GM18873 (cell line): ENCODE results near the gene NDUFV2.
"Not testable (repeated sequence)": the region's sequence is repeated elsewhere in the genome, so short reads cannot be mapped to it uniquely, and the experiment has no call there.

Experiments used
- ATAC-seq: cut with Tn5 transposase; IDR thresholded peaks from one replicate; pipeline ENCODE4 v1.9.1; 2021; ENCODE audit warnings: mild to moderate bottlenecking, moderate library complexity, moderate number of reproducible peaks; ENCODE audit not compliant: unreplicated experiment, low FRiP score

The NDUFV2 gene

DNA sequence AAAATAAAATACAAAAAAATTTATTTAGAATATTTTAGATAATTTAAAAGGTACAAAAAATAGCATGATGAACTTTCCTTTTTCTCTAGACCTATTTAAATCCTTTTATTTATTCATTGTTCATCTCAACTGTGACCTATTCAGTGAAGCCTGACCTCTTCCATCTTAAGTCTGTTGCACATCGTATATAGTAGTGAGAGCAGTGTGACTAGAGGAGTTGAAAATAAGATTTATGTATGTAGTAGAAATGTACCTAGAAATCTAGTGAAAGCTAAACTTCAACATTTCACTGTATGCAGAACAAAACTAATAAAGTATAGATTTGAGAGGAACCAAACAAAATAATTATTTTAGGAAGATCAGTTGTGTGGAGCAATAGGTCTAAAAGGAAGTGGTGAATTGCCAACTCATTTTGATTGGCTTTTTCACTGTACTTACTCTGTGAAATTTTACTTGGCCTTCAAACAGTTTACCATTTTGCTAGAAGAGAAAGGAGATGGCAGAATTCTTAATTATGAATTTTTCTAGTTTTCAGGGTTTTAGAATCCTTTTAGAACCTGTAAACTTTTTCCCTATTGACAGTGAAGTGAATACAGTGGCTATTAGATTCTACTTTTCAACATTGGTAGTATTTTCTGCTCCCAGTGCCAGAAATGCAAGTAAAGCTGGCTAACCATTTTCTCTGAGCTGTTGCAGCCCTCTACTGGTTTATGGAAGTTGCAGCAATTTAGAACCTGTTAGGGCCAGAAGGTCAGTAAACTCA lies 45.1 kb downstream of the NDUFV2 start:
- no peak for ATAC-seq

DNA sequence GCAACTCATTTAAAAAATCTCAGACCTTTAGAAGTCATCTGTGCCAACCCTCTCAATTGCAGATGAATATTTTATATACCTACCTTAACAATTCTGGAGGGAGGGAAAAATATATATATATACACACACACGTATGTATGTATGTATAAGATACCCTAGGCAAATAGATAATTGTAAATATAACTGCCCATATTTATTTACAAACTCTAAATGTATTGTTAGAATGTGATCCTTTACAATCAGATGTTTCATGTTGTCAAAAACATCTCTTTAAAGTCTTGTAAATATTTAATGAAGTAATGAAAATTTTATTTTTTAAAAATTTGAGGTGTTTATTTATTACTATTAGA lies 45.7 kb downstream of the NDUFV2 start:
- ATAC-seq, result no peak

DNA sequence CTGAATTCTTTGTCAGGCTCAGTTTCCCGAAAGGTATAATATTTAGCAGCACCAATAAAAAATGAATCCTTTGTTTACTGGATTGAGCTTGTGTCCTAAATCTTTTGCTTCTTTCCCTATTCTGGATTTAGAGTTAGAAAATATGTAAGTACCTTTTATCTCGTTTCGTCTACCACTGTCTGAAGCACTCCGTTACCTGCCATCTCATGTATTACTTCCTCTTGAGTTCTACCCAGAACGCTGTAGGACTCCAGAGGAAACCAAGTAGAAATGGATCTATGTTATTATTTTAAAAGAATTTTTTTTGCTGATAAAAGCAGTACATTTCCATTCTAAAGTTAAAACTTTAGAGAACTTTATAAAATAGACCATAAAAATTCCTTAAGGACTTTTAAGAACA lies 47.6 kb downstream of the NDUFV2 start:
- no peak for ATAC-seq

DNA sequence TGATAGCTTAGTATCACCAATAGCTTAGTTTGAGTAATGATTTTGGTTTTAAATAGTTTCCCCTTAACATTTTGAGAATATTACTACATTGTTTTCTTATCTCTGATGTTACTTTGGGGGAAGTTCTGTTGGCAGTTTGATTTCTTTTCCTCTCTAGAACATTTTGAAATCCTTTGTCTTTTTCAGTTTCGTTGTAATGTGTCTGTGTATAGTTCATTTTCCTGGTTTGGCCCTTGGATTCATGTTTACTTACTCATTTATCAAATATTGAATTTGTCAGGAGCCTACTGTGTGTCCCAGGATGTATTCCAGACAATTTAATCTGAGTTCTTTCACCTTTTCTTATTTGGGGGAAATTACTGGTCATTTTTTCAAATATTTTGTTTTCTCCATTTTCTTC lies 50.8 kb downstream of the NDUFV2 start:
- no peak for ATAC-seq

DNA sequence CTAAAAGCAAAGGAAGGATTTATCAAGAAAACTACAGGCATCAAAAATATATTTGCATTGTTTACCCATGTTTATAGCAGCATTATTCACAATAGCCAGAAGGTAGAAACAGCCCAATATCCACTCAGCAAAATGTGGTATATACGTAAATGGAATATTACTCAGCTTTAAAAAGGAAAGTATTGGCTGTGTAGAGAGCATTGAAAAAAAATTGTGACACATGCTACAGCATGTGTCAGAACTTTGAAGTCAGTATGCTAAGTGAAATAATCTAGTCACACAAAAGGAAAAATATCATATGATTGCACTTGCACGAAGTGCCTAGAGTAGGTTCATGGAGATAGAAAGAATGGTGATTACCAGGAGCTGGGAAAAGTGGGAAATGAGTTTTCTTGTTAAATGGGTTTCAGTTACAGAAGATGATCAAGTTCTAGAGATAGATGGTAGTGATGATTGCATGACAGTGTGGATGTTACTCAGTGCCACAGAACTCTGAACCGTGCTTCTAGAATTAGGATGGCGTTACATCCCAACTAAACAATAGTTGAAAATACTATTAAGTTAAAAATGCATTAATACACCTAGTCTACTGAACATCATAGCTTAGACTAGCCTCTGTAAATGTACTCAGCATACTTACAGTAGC lies 54.2 kb downstream of the NDUFV2 start:
- no peak for ATAC-seq

DNA sequence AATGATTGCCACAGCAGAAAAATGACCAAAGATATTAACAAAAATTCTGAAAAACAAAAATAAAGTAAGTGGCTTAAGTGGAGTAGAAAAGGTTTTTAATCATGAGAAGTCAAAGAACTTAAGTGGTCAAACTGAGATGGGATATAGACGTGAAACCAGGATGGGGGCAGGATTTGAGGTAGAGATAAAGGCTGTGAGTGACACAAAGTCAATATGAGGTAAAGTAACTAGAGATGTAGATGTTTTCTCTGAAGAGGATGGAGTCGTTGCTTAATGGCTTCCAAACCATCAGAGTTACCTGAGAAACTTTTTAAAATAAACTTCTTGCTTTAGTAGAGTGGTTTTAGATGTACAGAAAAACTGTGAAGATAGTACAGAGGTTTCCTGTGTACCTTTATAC lies 55.3 kb downstream of the NDUFV2 start:
- ATAC-seq, result no peak

DNA sequence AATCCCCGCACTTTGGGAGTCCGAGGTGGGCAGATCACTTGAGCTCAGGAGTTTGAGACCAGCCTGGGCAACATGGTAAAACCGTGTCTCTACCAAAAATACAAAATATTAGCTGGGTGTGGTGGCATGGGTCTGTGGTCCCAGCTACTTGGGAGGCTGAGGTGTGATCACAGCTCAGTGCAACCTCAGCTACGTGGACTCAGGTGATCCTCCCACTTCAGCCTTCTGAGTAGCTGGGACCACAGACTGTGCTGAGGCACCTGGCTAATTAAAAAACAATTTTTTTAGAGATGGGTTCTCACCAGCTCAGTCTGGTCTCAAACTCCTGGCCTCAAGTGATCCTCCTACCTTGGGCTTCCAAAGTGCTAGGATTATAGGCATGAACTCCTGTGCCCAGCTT lies 57.5 kb downstream of the NDUFV2 start:
- no peak for ATAC-seq

DNA sequence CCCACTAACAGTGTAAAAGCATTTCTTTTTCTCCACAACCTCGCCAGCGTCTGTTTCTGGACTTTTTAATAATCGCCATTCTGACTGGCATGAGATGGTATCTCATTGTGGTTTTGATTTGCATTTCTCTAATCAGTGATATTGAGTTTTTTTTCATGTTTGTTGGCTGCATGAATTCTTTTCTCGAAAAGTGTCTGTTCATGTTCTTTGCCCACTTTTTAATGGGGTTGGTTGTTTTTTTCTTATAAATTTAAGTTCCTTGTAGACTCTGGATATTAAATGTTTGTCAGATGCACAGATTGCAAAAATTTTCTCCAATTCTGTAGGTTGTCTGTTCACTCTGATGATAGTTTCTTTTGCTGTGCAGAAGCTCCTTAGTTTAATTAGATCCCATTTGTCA lies 60.2 kb downstream of the NDUFV2 start:
- ATAC-seq, result not testable (repeated sequence)

DNA sequence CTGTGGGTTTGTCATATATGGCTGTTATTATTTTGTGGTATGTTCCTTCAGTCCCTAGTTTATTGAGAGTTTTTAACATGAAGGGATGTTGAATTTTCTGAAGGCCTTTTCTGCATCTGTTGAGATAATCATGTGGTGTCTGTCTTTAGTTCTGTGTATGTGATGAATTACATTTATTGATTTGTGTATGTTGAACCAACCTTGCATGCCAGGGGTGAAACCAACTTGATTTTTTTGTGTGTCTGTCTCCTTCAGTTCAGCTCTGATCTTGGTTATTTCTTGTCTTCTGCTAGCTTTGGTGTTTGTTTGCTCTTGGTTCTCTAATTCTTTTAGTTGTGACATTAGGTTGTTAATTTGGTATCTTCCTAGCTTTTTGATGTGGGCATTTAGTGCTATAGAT lies 61.6 kb downstream of the NDUFV2 start:
- ATAC-seq, result not testable (repeated sequence)

DNA sequence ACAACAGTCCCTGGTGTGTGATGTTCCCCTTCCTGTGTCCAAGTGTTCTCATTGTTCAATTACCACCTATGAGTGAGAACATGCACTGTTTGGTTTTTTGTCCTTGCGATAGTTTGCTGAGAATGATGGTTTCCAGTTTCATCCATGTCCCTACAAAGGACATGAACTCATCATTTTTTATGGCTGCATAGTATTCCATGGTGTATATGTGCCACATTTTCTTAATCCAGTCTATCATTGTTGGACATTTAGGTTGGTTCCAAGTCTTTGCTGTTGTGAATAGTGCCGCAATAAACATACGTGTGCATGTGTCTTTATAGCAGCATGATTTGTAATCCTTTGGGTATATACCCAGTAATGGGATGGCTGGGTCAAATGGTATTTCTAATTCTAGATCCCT lies 63.4 kb downstream of the NDUFV2 start:
- ATAC-seq, result not testable (repeated sequence)

DNA sequence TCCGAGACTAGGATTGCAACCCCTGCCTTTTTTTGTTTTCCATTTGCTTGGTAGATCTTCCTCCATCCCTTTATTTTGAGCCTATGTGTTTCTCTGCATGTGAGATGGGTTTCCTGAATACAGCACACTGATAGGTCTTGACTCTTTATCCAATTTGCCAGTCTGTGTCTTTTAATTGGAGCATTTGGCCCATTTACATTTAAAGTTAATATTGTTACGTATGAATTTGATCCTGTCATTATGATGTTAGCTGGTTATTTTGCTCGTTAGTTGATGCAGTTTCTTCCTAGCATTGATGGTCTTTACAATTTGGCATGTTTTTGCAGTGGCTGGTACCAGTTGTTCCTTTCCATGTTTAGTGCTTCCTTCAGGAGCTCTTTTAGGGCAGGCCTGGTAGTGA lies 67.0 kb downstream of the NDUFV2 start:
- not testable (repeated sequence) for ATAC-seq

DNA sequence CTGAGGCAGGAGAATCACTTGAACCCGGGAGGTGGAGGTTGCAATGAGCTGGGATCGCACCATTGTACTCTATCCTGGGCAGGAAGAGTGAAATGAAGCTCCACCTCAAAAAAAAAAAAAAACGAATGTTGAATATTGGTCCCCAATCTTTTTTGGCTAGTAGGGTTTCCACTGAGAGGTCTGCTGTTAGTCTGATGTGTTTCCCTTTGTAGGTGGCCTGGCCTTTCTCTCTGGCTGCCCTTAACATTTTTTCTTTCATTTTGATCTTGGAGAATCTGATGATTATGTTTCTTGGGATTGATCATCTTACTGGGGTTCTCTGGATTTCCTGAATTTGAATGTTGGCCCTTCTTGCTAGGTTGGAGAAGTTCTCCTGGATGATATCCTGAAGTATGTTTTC lies 69.4 kb downstream of the NDUFV2 start:
- ATAC-seq, result not testable (repeated sequence)

DNA sequence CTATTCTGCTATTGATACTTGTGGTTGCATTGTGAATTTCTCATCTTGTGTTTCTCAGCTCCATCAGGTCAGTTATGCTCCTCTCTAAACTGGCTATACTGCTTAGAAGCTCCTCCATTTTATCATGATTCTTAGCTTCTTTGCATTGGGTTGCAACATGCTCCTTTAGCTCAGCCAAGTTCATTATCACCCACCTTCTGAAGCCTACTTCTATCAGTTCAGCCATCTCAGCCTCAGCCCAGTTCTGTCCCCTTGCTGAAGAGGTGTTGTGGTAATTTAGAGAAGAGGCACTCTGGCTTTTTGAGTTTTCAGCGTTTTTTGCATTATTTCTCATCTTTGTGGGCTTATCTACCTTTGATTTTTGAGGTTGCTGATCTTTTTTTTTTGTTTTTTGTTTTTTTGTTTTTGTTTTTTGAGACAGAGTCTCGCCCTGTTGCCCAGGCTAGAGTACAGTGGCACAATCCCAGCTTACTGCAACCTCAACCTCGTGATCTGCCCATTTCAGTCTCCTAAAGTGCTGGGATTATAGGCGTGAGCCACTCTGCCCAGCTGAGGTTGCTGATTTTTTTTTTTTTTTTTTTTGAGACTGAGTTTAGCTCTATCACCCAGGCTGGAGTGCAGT lies 70.1 kb downstream of the NDUFV2 start:
- no peak for ATAC-seq

DNA sequence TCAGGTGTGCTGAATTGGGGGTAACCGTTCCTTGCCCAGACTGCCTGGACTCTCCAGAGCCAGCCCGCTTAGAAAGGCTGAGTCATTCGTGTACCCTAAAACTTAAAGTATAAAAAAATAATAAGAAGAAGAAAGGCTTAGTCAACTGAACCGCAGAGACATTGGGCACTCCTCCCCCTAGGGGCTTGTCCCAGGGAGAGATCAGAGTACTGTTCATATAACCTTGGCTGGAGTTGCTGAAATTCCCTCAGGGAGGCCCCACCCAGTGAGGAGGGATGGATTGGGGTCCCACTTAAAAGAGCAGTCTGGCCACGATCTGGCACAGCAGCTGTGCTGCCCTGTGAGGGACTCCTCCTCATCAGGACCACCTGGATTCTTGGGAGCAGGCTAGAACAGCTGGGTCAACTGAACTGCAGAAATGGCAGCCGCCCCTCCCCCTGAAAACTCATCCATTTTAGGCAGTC lies 71.3 kb downstream of the NDUFV2 start:
- no peak for ATAC-seq

DNA sequence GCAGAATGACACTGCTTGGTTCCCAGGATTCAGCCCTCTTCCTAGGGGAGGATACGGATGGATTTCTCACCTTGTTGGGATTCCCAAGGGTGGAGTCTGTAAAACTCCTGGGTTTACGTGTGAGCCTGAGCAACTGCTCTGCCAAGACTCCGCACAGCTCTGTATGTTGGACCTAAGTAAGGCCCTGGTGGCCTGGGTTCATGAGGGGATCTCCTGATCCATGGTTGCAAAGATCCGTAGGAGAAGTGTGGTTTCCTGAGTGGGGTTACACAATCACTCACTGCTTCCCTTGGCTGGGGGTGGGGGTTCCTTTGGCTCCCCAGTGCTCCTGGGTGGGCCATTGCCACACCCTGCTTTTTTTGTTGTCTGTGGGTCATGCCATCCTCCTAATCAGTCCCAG lies 71.8 kb downstream of the NDUFV2 start:
- ATAC-seq, result no peak

DNA sequence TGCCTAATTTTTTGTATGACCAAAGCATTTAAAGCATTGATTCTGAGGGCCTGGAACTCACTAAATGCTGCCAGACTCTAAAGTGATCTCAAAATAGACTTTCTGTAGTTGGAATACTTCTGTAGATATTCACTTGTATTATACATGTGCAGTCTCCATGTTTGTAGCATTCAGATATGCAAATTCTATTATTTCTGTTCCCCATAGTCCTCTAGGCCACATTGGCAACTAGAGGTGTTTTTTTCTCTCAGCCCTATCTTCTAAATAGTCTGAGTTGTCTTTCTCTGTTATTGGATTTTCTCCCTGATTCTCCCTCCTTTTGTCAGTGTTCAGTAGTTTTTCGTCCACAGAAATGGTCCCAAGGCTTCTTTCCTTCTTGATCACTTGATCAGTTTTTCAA lies 72.6 kb downstream of the NDUFV2 start:
- ATAC-seq, result no peak

DNA sequence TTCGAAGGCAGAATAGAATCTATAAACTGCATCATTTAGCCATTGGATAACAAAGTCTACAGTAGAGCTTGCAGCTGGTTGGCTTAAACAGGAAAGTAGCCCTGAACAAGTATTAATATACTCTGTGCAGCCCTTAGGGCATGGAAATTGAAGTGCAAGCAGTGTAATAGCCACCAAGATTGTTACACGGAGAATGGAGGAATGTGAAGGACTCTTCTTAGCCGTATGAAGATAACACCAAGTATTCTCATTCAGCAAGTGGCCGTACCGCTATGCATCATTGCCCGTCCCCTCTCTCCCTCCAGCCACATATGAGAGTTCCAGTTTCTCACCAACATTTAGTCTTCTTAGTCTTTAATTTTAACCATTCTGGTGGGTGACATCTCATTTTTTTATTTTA lies 74.5 kb downstream of the NDUFV2 start:
- ATAC-seq, result no peak

DNA sequence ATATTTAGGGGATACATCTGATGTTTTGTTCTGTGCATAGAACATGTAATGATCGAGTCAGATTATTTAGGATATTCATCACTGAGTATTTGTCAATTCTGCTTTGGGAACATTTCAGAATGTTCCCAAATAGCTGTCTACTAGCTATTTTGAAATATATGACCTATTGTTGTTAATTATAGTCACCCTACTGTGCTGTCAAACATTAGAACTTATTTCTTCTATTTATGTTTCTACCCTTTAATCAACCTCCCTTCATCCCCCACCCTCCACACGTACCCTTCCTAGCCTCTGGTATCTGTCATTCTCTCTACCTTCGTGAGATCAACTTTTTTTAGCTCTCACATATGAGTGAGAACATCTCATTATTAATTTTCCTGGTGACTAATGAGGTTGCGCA lies 75.0 kb downstream of the NDUFV2 start:
- no peak for ATAC-seq

DNA sequence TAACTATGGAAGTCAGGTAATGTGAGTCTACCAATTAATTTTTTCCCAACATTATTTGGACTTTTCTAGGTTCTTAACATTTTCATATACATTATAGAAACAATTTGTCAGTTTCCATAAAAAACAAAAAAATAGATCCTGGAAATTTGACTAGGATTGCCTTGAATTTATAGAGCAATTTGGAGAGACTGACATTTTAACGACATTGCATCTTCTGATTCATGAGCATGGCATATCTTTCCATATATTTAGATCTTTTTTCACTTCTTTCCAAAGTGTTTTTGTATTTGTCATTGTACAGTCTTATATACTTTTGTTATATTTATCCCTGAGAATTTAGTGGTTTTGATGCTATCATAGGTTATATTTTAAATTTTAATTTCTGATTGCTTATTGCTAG lies 76.1 kb downstream of the NDUFV2 start:
- ATAC-seq, result no peak

DNA sequence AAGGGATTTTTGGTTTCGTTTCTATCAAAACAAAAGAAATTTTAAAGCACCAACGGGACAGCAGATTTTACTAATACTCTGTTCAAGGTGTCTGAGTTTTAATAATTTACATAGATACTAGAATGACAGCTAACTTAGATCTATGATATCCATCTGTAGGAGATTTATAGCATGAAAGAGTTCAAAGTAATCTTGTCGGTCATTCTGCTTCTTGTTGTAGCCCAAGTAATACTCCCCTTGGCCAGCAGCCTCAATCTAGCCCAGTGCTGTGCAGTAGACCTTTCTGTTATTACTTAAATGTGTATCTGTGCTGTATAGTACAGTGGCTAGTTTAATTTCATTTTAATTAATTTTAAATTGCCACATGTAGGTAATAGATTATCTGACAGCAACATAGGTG lies 78.8 kb downstream of the NDUFV2 start:
- no peak for ATAC-seq

DNA sequence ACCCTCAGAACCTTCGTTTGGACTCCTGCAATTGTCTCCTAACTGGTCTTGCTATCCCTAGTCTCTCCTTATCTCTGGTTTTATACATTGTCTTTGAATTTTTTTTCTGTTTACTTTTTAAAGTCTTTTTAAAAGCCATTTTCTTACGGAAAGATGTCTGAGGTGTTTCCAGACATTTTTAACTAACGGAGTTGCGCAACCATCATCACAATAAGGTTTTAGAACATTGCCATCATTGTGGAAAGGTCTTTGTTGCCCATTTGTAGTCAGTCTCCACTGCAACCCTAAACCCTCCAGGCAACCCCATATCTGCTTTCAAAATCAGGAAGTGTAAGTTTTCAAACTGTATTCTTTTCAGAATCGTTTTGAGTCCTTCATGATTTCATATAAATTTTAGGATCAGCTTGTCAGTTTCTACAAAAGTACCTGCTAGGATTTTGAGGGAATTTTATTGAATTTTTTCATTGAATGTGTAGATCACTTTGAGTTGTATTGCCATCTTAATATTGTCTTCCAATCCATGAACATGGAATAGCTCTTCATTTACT lies 80.4 kb downstream of the NDUFV2 start:
- ATAC-seq, result no peak
